SK-N-SH (cell line): ENCODE results near the gene AGAP1. TPM values are rescaled to one million over a fixed set of nuclear protein-coding genes. Genes with fewer than 3 reads are reported as not detected.

Experiments used
- CTCF ChIA-PET: fragments of 300-600, 350-600 bp; formaldehyde crosslinking; extraction: SDS; loops from one replicate; lab custom pipeline; 2021; lab: Yijun Ruan, JAX
- POLR2A ChIA-PET: fragments of 350-600 bp; sonication (Branson Sonifier 250); formaldehyde crosslinking; extraction: SDS; loops from one replicate; lab custom pipeline; 2020; ENCODE audit warnings: antibody characterized with exemption, inconsistent platforms; lab: Yijun Ruan, JAX
- DNase-seq: peaks from one replicate; pipeline ENCODE4 v3.0.0; 2012
- H2AFZ ChIP-seq: fragments of 200-600 bp; sonication (generic); 2 replicates; pipeline ENCODE4 v1.8.1; 2016; ENCODE audit warnings: antibody characterized with exemption, mild to moderate bottlenecking, low read depth
- H3F3A ChIP-seq: fragments of 200-600 bp; sonication (generic); replicated peaks from 2 replicates; pipeline ENCODE3; 2016; ENCODE audit warnings: antibody characterized with exemption, mild to moderate bottlenecking; ENCODE audit not compliant: insufficient read depth
- H3K27ac ChIP-seq, 2 experiments: fragments of 200-500 bp in 1 of 2; fragments of 200-600 bp in 1 of 2; sonication (Bioruptor generic) in 1 of 2; sonication (generic), shearing (Covaris generic) in 1 of 2; 2 replicates each; pipeline versions ENCODE4 v1.5.1 to v1.6.1; 2014 to 2016; ENCODE audit warnings: low read depth in 2 of 2, inconsistent platforms in 1 of 2, low read length in 1 of 2, mild to moderate bottlenecking in 1 of 2, mixed read lengths in 1 of 2
- H3K27me3 ChIP-seq: fragments of 200-600 bp; sonication (generic), shearing (Covaris generic); 2 replicates; pipeline ENCODE4 v1.6.1; 2016; ENCODE audit warnings: mixed run types; ENCODE audit not compliant: insufficient read depth
- H3K36me3 ChIP-seq, 2 experiments: fragments of 200-500 bp in 1 of 2; fragments of 200-600 bp in 1 of 2; sonication (Bioruptor generic) in 1 of 2; sonication (generic) in 1 of 2; replicated peaks in 1 of 2; 2 replicates each; pipeline versions ENCODE3 to v1.5.1; 2014 to 2016; ENCODE audit warnings: low read length in 1 of 2, mild to moderate bottlenecking in 1 of 2; ENCODE audit not compliant: insufficient read depth in 2 of 2, control insufficient read depth in 1 of 2
- H3K4me1 ChIP-seq, 2 experiments: fragments of 200-500 bp in 1 of 2; fragments of 200-600 bp in 1 of 2; sonication (Bioruptor generic) in 1 of 2; sonication (generic), shearing (Covaris generic) in 1 of 2; 2 replicates each; pipeline versions ENCODE4 v1.5.1 to v1.6.1; 2014 to 2016; ENCODE audit warnings: low read depth in 1 of 2, low read length in 1 of 2, mixed run types in 1 of 2; ENCODE audit not compliant: insufficient read depth in 2 of 2, control insufficient read depth in 1 of 2
- H3K4me2 ChIP-seq: fragments of 200-600 bp; sonication (generic), shearing (Covaris generic); 2 replicates; pipeline ENCODE4 v1.6.1; 2017; ENCODE audit warnings: mixed run types
- H3K4me3 ChIP-seq, 2 experiments: fragments of 200-500 bp in 1 of 2; fragments of 200-600 bp in 1 of 2; sonication (Bioruptor generic) in 1 of 2; sonication (generic), shearing (Covaris generic) in 1 of 2; 2 replicates each; pipeline versions ENCODE4 v1.5.1 to v1.8.1; 2014 to 2016; ENCODE audit warnings: low read depth in 2 of 2, inconsistent platforms in 1 of 2, low read length in 1 of 2, mild to moderate bottlenecking in 1 of 2, mixed read lengths in 1 of 2, moderate library complexity in 1 of 2
- H3K79me2 ChIP-seq: fragments of 200-600 bp; sonication (generic); 2 replicates; pipeline ENCODE4 v1.8.1; 2017; ENCODE audit warnings: mild to moderate bottlenecking; ENCODE audit not compliant: insufficient read depth
- H3K9ac ChIP-seq: fragments of 200-600 bp; sonication (generic); 2 replicates; pipeline ENCODE4 v1.6.1; 2017; ENCODE audit warnings: mixed run types
- H3K9me2 ChIP-seq: fragments of 200-600 bp; sonication (generic); 2 replicates; pipeline ENCODE4 v1.6.1; 2017; ENCODE audit warnings: mixed run types
- H3K9me3 ChIP-seq: fragments of 200-600 bp; sonication (generic); 2 replicates; pipeline ENCODE4 v1.6.1; 2017; ENCODE audit warnings: mixed run types, mild to moderate bottlenecking, moderate library complexity
- H4K20me1 ChIP-seq: fragments of 200-600 bp; sonication (generic); 2 replicates; pipeline ENCODE4 v1.6.1; 2017; ENCODE audit warnings: mild to moderate bottlenecking, mixed run types; ENCODE audit not compliant: insufficient read depth
- EP300 ChIP-seq, 2 experiments: IDR thresholded peaks; 2 replicates each; pipeline versions ENCODE4 v1.4.0 to v1.6.1; 2012; ENCODE audit warnings: borderline replicate concordance in 1 of 2, low read depth in 1 of 2, low read length in 1 of 2
- FOXM1 ChIP-seq: IDR thresholded peaks from 2 replicates; pipeline ENCODE4 v1.4.0; 2012; ENCODE audit warnings: low read depth, mild to moderate bottlenecking
- GABPA ChIP-seq: IDR thresholded peaks from 2 replicates; pipeline ENCODE4 v1.4.0; 2012; ENCODE audit warnings: low read depth, mild to moderate bottlenecking
- GATA2 ChIP-seq: sonication (generic); formaldehyde crosslinking; IDR thresholded peaks from 2 replicates; pipeline ENCODE4 v1.5.0; 2020; ENCODE audit warnings: mild to moderate bottlenecking, missing genetic modification reagents
- JUND ChIP-seq: IDR thresholded peaks from 2 replicates; pipeline ENCODE4 v1.4.0; 2012
- POLR2AphosphoS5 ChIP-seq: IDR thresholded peaks from 2 replicates; pipeline ENCODE4 v1.6.1; 2012; ENCODE audit warnings: low read depth, low read length
- RAD21 ChIP-seq: IDR thresholded peaks from 2 replicates; pipeline ENCODE4 v1.6.1; 2012; ENCODE audit warnings: mild to moderate bottlenecking, low read length
- RFX5 ChIP-seq: IDR thresholded peaks from 2 replicates; pipeline ENCODE4 v1.6.1; 2012; ENCODE audit warnings: mild to moderate bottlenecking, improper control_type of control experiment, low read length
- TAF1 ChIP-seq: IDR thresholded peaks from 2 replicates; pipeline ENCODE4 v1.6.1; 2012; ENCODE audit warnings: low read depth, mild to moderate bottlenecking, low read length, moderate library complexity, borderline replicate concordance
- TCF12 ChIP-seq: IDR thresholded peaks from 2 replicates; pipeline ENCODE4 v1.4.0; 2012
- TEAD4 ChIP-seq: IDR thresholded peaks from 2 replicates; pipeline ENCODE4 v1.4.0; 2012; ENCODE audit warnings: mild to moderate bottlenecking, borderline replicate concordance; ENCODE audit not compliant: insufficient read depth
- WGBS: methylation state at CpG from one replicate; pipeline ENCODE4 v1.1.6; 2017; ENCODE audit warnings: low lambda C conversion rate; 5-methylcytosine and 5-hydroxymethylcytosine counted together
- polyA plus RNA-seq, 3 experiments: library from polyadenylated mRNA; depleted of rRNA; stranded (reverse); fragments of >200 nt; gene quantifications; 2 replicates each; pipeline ENCODE4 v1.2.3, GENCODE V29; 2012
- TF ChIP-seq, protein P1 (sequence below): IDR thresholded peaks from 2 replicates; pipeline ENCODE4; 2012

AGAP1 gene
- polyA plus RNA-seq, 1 of the 3 experiments (the other 2 are of a cell fraction) = 8.8 TPM

DNA sequence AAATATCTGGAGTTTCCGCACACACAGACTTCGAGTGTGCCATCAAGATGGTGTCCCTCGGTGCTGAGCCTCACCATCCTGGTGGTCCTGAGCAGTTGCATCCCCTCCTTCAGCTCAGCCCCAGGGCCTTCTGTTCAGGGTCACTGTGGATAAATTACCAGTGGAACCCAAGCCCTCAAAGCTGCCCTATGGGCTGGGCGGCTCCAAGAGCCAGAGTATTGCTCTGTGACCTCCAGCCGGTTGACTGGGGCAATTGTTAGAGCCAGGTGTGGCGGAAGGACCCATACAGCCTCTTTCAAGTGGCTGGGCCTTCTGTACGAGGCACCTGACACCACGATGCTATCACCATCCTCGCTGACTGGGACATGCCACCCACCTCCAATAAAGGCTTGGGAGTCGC is 458.9 kb downstream of the AGAP1 start:
- ChIA-PET POLR2A (no interaction called here), CTCF (interaction anchor here (1.4 kb wide), 1 partner anchor 225 kb away, joined by 4 read pairs; no protein-coding TSS in a partner anchor)
- no peaks in the 10 kb centered on the region for H3K9me2 ChIP-seq
- H3K27me3 ChIP-seq = no peaks in the 10 kb centered on the region
- no peaks in the 10 kb centered on the region for H3F3A ChIP-seq
- no peak for DNase-seq
- no peaks in the 10 kb centered on the region for H3K9me3 ChIP-seq
- peaks cover 0 to 5% of the 10 kb centered on the region in 2 experiments; a peak in 2 of 4 replicates for H3K4me1 ChIP-seq
- 96% methylated on average over 7 of the region's 10 CpGs for WGBS
- no peak overlapping the region for H3K4me2 ChIP-seq
- no peak overlapping the region for H3K27ac ChIP-seq
- H4K20me1 ChIP-seq = no peaks in the 10 kb centered on the region
- no peaks in the 10 kb centered on the region for H3K79me2 ChIP-seq
- TF ChIP-seq JUND (no peak), GATA2 (CRISPR knock-in tag) (no peak), GABPA (no peak), TEAD4 (no peak)
- no peak overlapping the region for H2AFZ ChIP-seq
- H3K36me3 ChIP-seq = no peaks in the 10 kb centered on the region
- H3K9ac ChIP-seq = no peak overlapping the region
- H3K4me3 ChIP-seq = no peak overlapping the region

DNA sequence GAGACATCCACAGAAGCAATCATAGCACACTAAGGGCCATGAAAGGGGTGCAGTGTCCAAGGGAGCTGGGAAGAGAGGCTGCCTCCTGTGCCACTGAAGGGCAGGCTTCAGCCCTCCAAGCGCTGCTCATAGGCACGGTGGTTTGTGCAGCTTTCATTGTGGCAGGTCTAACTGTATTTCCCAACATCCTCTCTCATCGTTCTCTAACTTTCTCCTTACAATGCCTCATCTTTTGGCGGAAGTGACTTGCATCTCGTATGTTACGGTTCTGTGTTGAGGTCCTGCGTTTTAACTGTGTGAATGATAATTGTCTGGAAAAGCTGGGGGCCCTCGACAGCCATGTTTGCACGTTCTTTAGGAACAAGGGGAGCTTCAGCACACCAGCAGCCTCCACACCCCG is 460.4 kb downstream of the AGAP1 start:
- H3K4me1 ChIP-seq = peaks cover 0 to 5% of the 10 kb centered on the region in 2 experiments; a peak in 2 of 4 replicates
- no peak for DNase-seq
- POLR2A ChIA-PET = no interaction called here
- no peak for TF ChIP-seq POLR2AphosphoS5
- no peak for TF ChIP-seq RAD21
- TF ChIP-seq, protein P1, sequence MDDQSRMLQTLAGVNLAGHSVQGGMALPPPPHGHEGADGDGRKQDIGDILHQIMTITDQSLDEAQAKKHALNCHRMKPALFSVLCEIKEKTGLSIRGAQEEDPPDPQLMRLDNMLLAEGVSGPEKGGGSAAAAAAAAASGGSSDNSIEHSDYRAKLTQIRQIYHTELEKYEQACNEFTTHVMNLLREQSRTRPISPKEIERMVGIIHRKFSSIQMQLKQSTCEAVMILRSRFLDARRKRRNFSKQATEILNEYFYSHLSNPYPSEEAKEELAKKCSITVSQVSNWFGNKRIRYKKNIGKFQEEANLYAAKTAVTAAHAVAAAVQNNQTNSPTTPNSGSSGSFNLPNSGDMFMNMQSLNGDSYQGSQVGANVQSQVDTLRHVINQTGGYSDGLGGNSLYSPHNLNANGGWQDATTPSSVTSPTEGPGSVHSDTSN = no peak
- no peak for TF ChIP-seq TCF12
- no peak for TF ChIP-seq EP300 (IDR thresholded peaks at IDR 0.05; ENCODE audit: borderline replicate concordance in 1 of 2, low read depth in 1 of 2, low read length in 1 of 2)
- TF ChIP-seq FOXM1 = no peak
- no peak for TF ChIP-seq RFX5
- no peaks in the 10 kb centered on the region for H3K36me3 ChIP-seq
- no peak overlapping the region for H2AFZ ChIP-seq
- no peaks in the 10 kb centered on the region for H4K20me1 ChIP-seq
- no peak overlapping the region for H3K4me2 ChIP-seq
- no peak overlapping the region for H3K27ac ChIP-seq
- H3K79me2 ChIP-seq = no peaks in the 10 kb centered on the region
- CTCF ChIA-PET = no interaction called here
- H3K9ac ChIP-seq = no peak overlapping the region
- WGBS = 94% methylated on average over 10 of the region's 10 CpGs
- no peaks in the 10 kb centered on the region for H3K9me2 ChIP-seq
- no peaks in the 10 kb centered on the region for H3K9me3 ChIP-seq
- H3F3A ChIP-seq = no peaks in the 10 kb centered on the region
- no peak overlapping the region for H3K4me3 ChIP-seq
- no peaks in the 10 kb centered on the region for H3K27me3 ChIP-seq

DNA sequence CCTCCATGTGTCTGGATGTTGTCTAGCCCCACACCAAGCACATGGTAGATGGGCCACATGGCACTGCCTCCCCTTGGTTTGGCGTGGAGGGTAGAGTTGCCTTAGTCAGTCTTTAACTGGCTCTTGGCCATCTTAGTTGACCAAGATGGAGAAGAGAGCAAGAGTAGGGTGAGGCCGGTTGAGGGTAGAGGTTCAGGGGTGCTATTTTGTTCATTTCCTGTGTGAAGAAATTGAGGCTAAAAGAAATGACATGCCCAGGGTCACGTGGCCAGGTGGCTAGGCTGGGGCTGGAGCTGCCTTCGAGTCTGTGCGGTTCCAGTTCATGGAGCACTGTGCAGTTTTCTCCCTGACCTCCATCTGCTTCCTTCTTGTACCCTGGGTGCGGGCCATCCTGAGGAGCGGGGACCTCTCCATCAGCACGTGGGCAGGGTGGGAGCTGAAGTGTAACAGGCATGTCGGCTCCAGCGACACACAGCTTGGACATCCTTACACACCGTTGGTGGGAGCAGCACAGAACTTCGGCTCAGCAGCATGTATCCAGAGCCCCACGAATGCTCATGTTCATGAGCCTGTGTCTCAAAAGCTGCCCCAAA is 461.1 kb downstream of the AGAP1 start:
- no peaks in the 10 kb centered on the region for H3K79me2 ChIP-seq
- no peaks in the 10 kb centered on the region for H3K9me3 ChIP-seq
- no peaks in the 10 kb centered on the region for H3K9me2 ChIP-seq
- POLR2A ChIA-PET = no interaction called here
- H3K4me2 ChIP-seq = no peak overlapping the region
- H3K36me3 ChIP-seq = no peaks in the 10 kb centered on the region
- no peak overlapping the region for H3K4me3 ChIP-seq
- 98% methylated on average over 9 of the region's 13 CpGs for WGBS
- no peak for TF ChIP-seq GABPA
- no peak for TF ChIP-seq RAD21
- no peak for TF ChIP-seq TAF1
- TF ChIP-seq, protein P1 = no peak
- peaks cover 0 to 5% of the 10 kb centered on the region in 2 experiments; a peak in 2 of 4 replicates for H3K4me1 ChIP-seq
- H4K20me1 ChIP-seq = no peaks in the 10 kb centered on the region
- CTCF ChIA-PET = no interaction called here
- H3K27ac ChIP-seq = no peak overlapping the region
- H3F3A ChIP-seq = no peaks in the 10 kb centered on the region
- DNase-seq = no peak
- no peak overlapping the region for H3K9ac ChIP-seq
- no peak overlapping the region for H2AFZ ChIP-seq
- no peaks in the 10 kb centered on the region for H3K27me3 ChIP-seq
